NCI-H187 (cell line): ENCODE measurements around the gene SPSB4.

Experiments
- DNase-seq, 2 experiments: peaks; one replicate each; lab custom pipeline; 2025; lab: John Stamatoyannopoulos, UW

Gene SPSB4

GRCh38 chr3:141076036-141076773 lies 25.1 kb downstream of the SPSB4 start:
- no peak for DNase-seq

GRCh38 chr3:141076797-141077571 lies 25.8 kb downstream of the SPSB4 start:
- DNase-seq = peak; percentile 15 to 17

GRCh38 chr3:141077631-141078030 lies 26.5 kb downstream of the SPSB4 start:
- DNase-seq = no peak

GRCh38 chr3:141078200-141078599 lies 27.1 kb downstream of the SPSB4 start:
- DNase-seq = no peak

GRCh38 chr3:141080431-141080830 lies 29.3 kb downstream of the SPSB4 start:
- no peak for DNase-seq

GRCh38 chr3:141081141-141081795 lies 30.1 kb downstream of the SPSB4 start:
- no peak for DNase-seq

GRCh38 chr3:141082064-141082463 lies 30.9 kb downstream of the SPSB4 start:
- DNase-seq = no peak

GRCh38 chr3:141083226-141083625 lies 32.1 kb downstream of the SPSB4 start:
- no peak for DNase-seq

GRCh38 chr3:141083836-141084649 lies 32.9 kb downstream of the SPSB4 start:
- DNase-seq = no peak

GRCh38 chr3:141085343-141086070 lies 34.4 kb downstream of the SPSB4 start:
- DNase-seq = no peak

GRCh38 chr3:141086188-141086587 lies 35.0 kb downstream of the SPSB4 start:
- no peak for DNase-seq

GRCh38 chr3:141087076-141087777 lies 36.1 kb downstream of the SPSB4 start:
- no peak for DNase-seq

GRCh38 chr3:141087778-141088130 lies 36.6 kb downstream of the SPSB4 start:
- DNase-seq = no peak

- no peak for DNase-seq
These were observed 38.4 kb downstream of the SPSB4 start for GRCh38 chr3:141089339-141090152.

GRCh38 chr3:141091426-141091825 lies 40.3 kb downstream of the SPSB4 start:
- no peak for DNase-seq

- no peak for DNase-seq
These were observed 41.5 kb downstream of the SPSB4 start for GRCh38 chr3:141092663-141093062.

- no peak for DNase-seq
These were observed 42.2 kb downstream of the SPSB4 start for GRCh38 chr3:141093397-141093796.

GRCh38 chr3:141093971-141094684 lies 43.0 kb downstream of the SPSB4 start:
- no peak for DNase-seq
